GM19328 (cell line): Measurements from ENCODE around the gene SELE.

Experiments used
- ATAC-seq: cut with Tn5 transposase; IDR thresholded peaks from one replicate; pipeline ENCODE4 v1.9.1; 2021; ENCODE audit warnings: mild to moderate bottlenecking, moderate library complexity; ENCODE audit not compliant: unreplicated experiment

The SELE gene

GRCh38 chr1:169733924-169734323, at the start of gene SELE:
TSS of gene SELE (minus strand) at chr1:169734079. CDS start at chr1:169733612, 467 bp downstream.
- no peak for ATAC-seq

GRCh38 chr1:169782596-169782995, 48.7 kb upstream of the SELE start:
- no peak for ATAC-seq

GRCh38 chr1:169779970-169780369, 46.1 kb upstream of the SELE start:
- ATAC-seq = no peak

GRCh38 chr1:169779150-169779549, 45.3 kb upstream of the SELE start:
- no peak for ATAC-seq

GRCh38 chr1:169776440-169776839, 42.6 kb upstream of the SELE start:
- no peak for ATAC-seq

- ATAC-seq = no peak
Measured at GRCh38 chr1:169768161-169768560, 34.3 kb upstream of the SELE start.

- ATAC-seq = no peak
Measured at GRCh38 chr1:169765580-169766331, 31.9 kb upstream of the SELE start.

GRCh38 chr1:169764919-169765318, 31.0 kb upstream of the SELE start:
- ATAC-seq = no peak

GRCh38 chr1:169762699-169763098, 28.8 kb upstream of the SELE start:
- ATAC-seq = no peak

GRCh38 chr1:169759038-169759437, 25.2 kb upstream of the SELE start:
- no peak for ATAC-seq

- ATAC-seq = no peak
Measured at GRCh38 chr1:169753549-169753948, 19.7 kb upstream of the SELE start.

GRCh38 chr1:169750041-169750440, 16.2 kb upstream of the SELE start:
- ATAC-seq = no peak

GRCh38 chr1:169746550-169746949, 12.7 kb upstream of the SELE start:
- ATAC-seq = no peak

- no peak for ATAC-seq
Measured at GRCh38 chr1:169745015-169745861, 11.4 kb upstream of the SELE start.

GRCh38 chr1:169741666-169742394, 8.0 kb upstream of the SELE start:
- ATAC-seq = no peak

GRCh38 chr1:169739980-169740379, 6.1 kb upstream of the SELE start:
- no peak for ATAC-seq

- ATAC-seq = no peak
Measured at GRCh38 chr1:169731446-169731845, 2.4 kb downstream of the SELE start.

- ATAC-seq = no peak
Measured at GRCh38 chr1:169729991-169730390, 3.9 kb downstream of the SELE start.

- no peak for ATAC-seq
Measured at GRCh38 chr1:169727307-169727706, 6.6 kb downstream of the SELE start.

- ATAC-seq = no peak
Measured at GRCh38 chr1:169726851-169727250, 7.0 kb downstream of the SELE start.

GRCh38 chr1:169725930-169726329, 7.9 kb downstream of the SELE start:
- ATAC-seq = no peak
